Measurements from ENCODE around the gene THUMPD2. TPM values are rescaled to one million over a fixed set of nuclear protein-coding genes. Genes with fewer than 3 reads are reported as not detected.

THUMPD2 gene
- total RNA-seq, 1 experiment from 2014 or later = 19.6 TPM

DNA sequence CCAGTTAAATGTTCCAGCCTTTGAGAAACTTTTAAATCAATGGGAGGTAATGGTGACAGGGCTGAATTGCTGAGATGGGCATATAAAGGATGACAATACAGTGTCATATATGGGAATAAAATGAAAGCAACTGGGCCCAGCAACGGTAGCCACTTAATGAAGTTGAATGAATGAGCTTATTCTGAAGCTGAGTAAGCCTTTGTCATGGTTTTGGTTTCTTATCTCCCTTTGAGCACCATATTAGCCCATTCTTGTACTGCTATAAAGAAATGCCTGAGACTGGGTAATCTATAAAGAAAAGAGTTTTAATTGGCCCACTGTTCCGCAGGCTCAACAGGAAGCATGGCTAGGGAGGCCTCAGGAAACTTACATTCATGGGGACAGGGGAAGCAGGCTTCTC lies 3.5 kb upstream of the THUMPD2 start (continued):
- TF ChIP-seq, protein P1, sequence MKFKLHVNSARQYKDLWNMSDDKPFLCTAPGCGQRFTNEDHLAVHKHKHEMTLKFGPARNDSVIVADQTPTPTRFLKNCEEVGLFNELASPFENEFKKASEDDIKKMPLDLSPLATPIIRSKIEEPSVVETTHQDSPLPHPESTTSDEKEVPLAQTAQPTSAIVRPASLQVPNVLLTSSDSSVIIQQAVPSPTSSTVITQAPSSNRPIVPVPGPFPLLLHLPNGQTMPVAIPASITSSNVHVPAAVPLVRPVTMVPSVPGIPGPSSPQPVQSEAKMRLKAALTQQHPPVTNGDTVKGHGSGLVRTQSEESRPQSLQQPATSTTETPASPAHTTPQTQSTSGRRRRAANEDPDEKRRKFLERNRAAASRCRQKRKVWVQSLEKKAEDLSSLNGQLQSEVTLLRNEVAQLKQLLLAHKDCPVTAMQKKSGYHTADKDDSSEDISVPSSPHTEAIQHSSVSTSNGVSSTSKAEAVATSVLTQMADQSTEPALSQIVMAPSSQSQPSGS (CRISPR knock-in tag; IDR thresholded peaks at IDR 0.05; ENCODE audit: borderline replicate concordance, low read depth) = no peak

DNA sequence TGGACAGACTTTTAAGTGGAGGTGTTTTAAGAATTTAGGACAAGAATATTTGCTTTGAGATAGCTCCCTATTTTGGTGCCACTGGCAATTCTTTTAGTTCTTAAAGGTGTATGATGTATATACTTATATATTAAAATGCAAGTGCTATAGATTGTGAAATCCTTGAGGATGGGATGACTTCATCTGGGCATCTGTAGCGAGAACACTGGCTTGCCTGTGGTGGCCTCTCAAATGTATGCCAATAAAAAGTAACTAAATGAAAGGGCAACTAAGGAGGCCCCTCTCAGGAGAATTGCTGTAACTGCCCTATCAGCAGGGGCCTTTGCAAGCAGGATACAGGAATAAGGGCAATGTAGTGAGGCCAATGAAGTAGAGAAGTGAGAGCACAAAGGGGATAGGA lies 2.6 kb upstream of the THUMPD2 start:
- Mint-ChIP-seq H3K4me1 (peaks cover 51% of the 10 kb centered on the region), H3K27me3 (ENCODE audit: low read depth) (peaks cover 3% of the 10 kb centered on the region; the same call in 1 of the 2 replicates), H3K9me3 (no peaks in the 10 kb centered on the region), H3K4me3 (no peak overlapping the region), H3K27ac (no peak overlapping the region), H3K36me3 (peaks cover 4% of the 10 kb centered on the region)
- ATAC-seq (no peak), DNase-seq (ENCODE audit: low spot score) (no peak)
- POLR2A ChIA-PET = no interaction called here
- CTCF ChIA-PET = no interaction called here
- TF ChIP-seq, protein P2, sequence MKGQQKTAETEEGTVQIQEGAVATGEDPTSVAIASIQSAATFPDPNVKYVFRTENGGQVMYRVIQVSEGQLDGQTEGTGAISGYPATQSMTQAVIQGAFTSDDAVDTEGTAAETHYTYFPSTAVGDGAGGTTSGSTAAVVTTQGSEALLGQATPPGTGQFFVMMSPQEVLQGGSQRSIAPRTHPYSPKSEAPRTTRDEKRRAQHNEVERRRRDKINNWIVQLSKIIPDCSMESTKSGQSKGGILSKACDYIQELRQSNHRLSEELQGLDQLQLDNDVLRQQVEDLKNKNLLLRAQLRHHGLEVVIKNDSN (CRISPR knock-in tag; IDR thresholded peaks at IDR 0.05) = no peak
- no peak for TF ChIP-seq ZNF138 (CRISPR knock-in tag; conservative IDR thresholded peaks at IDR 0.05)
- no peak for TF ChIP-seq MXD4 (CRISPR knock-in tag; IDR thresholded peaks at IDR 0.05; ENCODE audit: borderline replicate concordance)
- TF ChIP-seq, protein P3, sequence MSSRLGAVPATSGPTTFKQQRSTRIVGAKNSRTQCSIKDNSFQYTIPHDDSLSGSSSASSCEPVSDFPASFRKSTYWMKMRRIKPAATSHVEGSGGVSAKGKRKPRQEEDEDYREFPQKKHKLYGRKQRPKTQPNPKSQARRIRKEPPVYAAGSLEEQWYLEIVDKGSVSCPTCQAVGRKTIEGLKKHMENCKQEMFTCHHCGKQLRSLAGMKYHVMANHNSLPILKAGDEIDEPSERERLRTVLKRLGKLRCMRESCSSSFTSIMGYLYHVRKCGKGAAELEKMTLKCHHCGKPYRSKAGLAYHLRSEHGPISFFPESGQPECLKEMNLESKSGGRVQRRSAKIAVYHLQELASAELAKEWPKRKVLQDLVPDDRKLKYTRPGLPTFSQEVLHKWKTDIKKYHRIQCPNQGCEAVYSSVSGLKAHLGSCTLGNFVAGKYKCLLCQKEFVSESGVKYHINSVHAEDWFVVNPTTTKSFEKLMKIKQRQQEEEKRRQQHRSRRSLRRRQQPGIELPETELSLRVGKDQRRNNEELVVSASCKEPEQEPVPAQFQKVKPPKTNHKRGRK (CRISPR knock-in tag; IDR thresholded peaks at IDR 0.05; ENCODE audit: borderline replicate concordance) = no peak
- TF ChIP-seq SOX15 (CRISPR knock-in tag; IDR thresholded peaks at IDR 0.05) = no peak
- no peak for TF ChIP-seq JUN (CRISPR knock-in tag; IDR thresholded peaks at IDR 0.05)
- TF ChIP-seq, protein P4, sequence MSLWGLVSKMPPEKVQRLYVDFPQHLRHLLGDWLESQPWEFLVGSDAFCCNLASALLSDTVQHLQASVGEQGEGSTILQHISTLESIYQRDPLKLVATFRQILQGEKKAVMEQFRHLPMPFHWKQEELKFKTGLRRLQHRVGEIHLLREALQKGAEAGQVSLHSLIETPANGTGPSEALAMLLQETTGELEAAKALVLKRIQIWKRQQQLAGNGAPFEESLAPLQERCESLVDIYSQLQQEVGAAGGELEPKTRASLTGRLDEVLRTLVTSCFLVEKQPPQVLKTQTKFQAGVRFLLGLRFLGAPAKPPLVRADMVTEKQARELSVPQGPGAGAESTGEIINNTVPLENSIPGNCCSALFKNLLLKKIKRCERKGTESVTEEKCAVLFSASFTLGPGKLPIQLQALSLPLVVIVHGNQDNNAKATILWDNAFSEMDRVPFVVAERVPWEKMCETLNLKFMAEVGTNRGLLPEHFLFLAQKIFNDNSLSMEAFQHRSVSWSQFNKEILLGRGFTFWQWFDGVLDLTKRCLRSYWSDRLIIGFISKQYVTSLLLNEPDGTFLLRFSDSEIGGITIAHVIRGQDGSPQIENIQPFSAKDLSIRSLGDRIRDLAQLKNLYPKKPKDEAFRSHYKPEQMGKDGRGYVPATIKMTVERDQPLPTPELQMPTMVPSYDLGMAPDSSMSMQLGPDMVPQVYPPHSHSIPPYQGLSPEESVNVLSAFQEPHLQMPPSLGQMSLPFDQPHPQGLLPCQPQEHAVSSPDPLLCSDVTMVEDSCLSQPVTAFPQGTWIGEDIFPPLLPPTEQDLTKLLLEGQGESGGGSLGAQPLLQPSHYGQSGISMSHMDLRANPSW (CRISPR knock-in tag; conservative IDR thresholded peaks at IDR 0.05; ENCODE audit: low read depth) = no peak
- TF ChIP-seq SMAD3 (CRISPR knock-in tag; IDR thresholded peaks at IDR 0.05; ENCODE audit: borderline replicate concordance) = no peak
- TF ChIP-seq, protein P5, sequence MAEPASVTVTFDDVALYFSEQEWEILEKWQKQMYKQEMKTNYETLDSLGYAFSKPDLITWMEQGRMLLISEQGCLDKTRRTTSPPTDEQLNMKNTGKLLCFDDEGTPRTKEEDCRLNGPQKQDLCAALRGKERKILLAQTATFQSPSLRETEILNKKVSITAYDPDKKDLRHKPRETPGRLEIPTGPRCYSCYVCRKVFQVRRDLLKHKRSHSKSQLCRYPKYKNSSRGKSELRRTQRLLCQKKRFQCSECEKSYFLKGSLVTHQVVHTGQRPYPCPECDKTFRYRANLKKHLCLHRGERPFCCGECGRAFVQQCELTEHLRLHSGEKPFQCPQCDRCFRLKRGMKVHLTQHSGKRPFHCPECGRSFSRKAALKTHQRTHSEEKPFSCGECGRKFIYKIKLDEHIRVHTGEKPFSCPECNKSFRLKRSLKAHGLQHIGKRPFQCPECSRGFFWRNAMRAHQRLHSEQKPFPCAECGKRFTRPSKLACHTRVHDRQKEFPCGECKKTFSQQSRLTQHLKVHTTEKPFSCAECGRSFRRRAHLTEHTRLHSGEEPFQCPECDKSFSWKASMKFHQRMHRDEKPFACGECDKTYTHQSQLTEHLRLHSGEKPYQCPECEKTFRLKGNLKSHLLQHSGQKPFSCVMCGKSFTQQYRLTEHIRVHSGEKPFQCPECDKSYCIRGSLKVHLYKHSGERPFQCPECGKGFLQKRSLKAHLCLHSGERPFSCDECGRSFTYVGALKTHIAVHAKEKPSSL (CRISPR knock-in tag; conservative IDR thresholded peaks at IDR 0.05) = no peak
- no peak for TF ChIP-seq ZNF396 (CRISPR knock-in tag; IDR thresholded peaks at IDR 0.05; ENCODE audit: borderline replicate concordance)
- no peak for TF ChIP-seq OVOL2 (CRISPR knock-in tag; IDR thresholded peaks at IDR 0.05; ENCODE audit: borderline replicate concordance)
- TF ChIP-seq, protein P6, sequence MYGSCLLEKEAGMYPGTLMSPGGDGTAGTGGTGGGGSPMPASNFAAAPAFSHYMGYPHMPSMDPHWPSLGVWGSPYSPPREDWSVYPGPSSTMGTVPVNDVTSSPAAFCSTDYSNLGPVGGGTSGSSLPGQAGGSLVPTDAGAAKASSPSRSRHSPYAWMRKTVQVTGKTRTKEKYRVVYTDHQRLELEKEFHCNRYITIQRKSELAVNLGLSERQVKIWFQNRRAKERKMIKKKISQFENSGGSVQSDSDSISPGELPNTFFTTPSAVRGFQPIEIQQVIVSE (CRISPR knock-in tag; IDR thresholded peaks at IDR 0.05; ENCODE audit: borderline replicate concordance) = no peak
- TF ChIP-seq, protein P7, sequence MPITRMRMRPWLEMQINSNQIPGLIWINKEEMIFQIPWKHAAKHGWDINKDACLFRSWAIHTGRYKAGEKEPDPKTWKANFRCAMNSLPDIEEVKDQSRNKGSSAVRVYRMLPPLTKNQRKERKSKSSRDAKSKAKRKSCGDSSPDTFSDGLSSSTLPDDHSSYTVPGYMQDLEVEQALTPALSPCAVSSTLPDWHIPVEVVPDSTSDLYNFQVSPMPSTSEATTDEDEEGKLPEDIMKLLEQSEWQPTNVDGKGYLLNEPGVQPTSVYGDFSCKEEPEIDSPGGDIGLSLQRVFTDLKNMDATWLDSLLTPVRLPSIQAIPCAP (CRISPR knock-in tag; IDR thresholded peaks at IDR 0.05) = no peak
- no peak for TF ChIP-seq RORB (CRISPR knock-in tag; IDR thresholded peaks at IDR 0.05)
- no peak for TF ChIP-seq ETV6 (CRISPR knock-in tag; IDR thresholded peaks at IDR 0.05)
- TF ChIP-seq, protein P8, sequence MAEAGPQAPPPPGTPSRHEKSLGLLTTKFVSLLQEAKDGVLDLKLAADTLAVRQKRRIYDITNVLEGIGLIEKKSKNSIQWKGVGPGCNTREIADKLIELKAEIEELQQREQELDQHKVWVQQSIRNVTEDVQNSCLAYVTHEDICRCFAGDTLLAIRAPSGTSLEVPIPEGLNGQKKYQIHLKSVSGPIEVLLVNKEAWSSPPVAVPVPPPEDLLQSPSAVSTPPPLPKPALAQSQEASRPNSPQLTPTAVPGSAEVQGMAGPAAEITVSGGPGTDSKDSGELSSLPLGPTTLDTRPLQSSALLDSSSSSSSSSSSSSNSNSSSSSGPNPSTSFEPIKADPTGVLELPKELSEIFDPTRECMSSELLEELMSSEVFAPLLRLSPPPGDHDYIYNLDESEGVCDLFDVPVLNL (CRISPR knock-in tag; IDR thresholded peaks at IDR 0.05; ENCODE audit: borderline replicate concordance, low read depth) = no peak
- TF ChIP-seq, protein P9, sequence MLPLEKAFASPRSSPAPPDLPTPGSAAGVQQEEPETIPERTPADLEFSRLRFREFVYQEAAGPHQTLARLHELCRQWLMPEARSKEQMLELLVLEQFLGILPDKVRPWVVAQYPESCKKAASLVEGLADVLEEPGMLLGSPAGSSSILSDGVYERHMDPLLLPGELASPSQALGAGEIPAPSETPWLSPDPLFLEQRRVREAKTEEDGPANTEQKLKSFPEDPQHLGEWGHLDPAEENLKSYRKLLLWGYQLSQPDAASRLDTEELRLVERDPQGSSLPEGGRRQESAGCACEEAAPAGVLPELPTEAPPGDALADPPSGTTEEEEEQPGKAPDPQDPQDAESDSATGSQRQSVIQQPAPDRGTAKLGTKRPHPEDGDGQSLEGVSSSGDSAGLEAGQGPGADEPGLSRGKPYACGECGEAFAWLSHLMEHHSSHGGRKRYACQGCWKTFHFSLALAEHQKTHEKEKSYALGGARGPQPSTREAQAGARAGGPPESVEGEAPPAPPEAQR (CRISPR knock-in tag; IDR thresholded peaks at IDR 0.05) = no peak
